Esophagus (tissue), 2 donors: ENCODE results near the gene RBM33. TPM values are rescaled to one million over a fixed set of nuclear protein-coding genes. Genes with fewer than 3 reads are reported as not detected.
"Not testable (repeated sequence)": the region's sequence is repeated elsewhere in the genome, so short reads cannot be mapped to it uniquely, and the experiment has no call there.

Source experiments
- H3K27ac ChIP-seq, 2 donors: one replicate each; pipeline ENCODE4 v1.5.1; 2013; ENCODE audit warnings: low read depth in 2 of 2, mild to moderate bottlenecking in 2 of 2, inconsistent platforms in 1 of 2, low read length in 1 of 2, moderate library complexity in 1 of 2
- H3K27me3 ChIP-seq, 2 donors: one replicate each; pipeline ENCODE4 v1.6.1; 2013; ENCODE audit warnings: low read length in 2 of 2, control low read depth in 1 of 2, mild to moderate bottlenecking in 1 of 2; ENCODE audit not compliant: insufficient read depth in 2 of 2, control insufficient read depth in 1 of 2
- H3K36me3 ChIP-seq, 2 donors: one replicate each; pipeline ENCODE4 v1.6.1; 2013; ENCODE audit warnings: low read length in 1 of 2; ENCODE audit not compliant: control insufficient read depth in 2 of 2, insufficient read depth in 2 of 2
- H3K4me1 ChIP-seq, 2 donors: one replicate each; pipeline ENCODE4 v1.6.1; 2013; ENCODE audit warnings: low read length in 1 of 2; ENCODE audit not compliant: control insufficient read depth in 2 of 2, insufficient read depth in 2 of 2
- H3K4me3 ChIP-seq, 2 donors: one replicate each; pipeline ENCODE4 v1.5.1; 2013; ENCODE audit warnings: low read length in 2 of 2, mild to moderate bottlenecking in 2 of 2, low read depth in 1 of 2, moderate library complexity in 1 of 2
- H3K9me3 ChIP-seq, 2 donors: one replicate each; pipeline ENCODE4 v1.6.1; 2013; ENCODE audit warnings: mild to moderate bottlenecking in 2 of 2, low read depth in 1 of 2, low read length in 1 of 2, moderate library complexity in 1 of 2; ENCODE audit not compliant: control insufficient read depth in 2 of 2, insufficient read depth in 1 of 2
- WGBS, 2 donors: extraction: QIAGEN DNeasy Blood & Tissue Kit; methylation state at CpG; one replicate each; pipeline ENCODE4 v1.1.7; 2013; 5-methylcytosine and 5-hydroxymethylcytosine counted together
- polyA plus RNA-seq, 2 donors: library from polyadenylated mRNA; stranded (reverse); fragments of 200-250 nt; gene quantifications; one replicate each; pipeline ENCODE4 v1.2.3, GENCODE V29; 2013
- donor health status: healthy with polysubstance abuse.
- donor health status: Bipolar disorder and iron deficiency.

Gene RBM33
- polyA plus RNA-seq, 2 donors = 11.6 to 25.6 TPM

GRCh38 chr7:155684543-155684942, 40.1 kb downstream of the RBM33 start:
- H3K27me3 ChIP-seq = no peaks in the 10 kb centered on the region
- peaks cover 0 to 2% of the 10 kb centered on the region in 2 donors for H3K4me1 ChIP-seq
- H3K27ac ChIP-seq = no peak overlapping the region
- WGBS, 2 donors = 72 to 75% methylated on average over 5 of the region's 5 CpGs
- no peaks in the 10 kb centered on the region for H3K9me3 ChIP-seq
- no peak overlapping the region for H3K4me3 ChIP-seq
- peaks cover 7 to 10% of the 10 kb centered on the region in 2 donors for H3K36me3 ChIP-seq

GRCh38 chr7:155685070-155685790, 40.8 kb downstream of the RBM33 start:
- WGBS, 2 donors = 85 to 88% methylated on average over 12 of the region's 12 CpGs
- H3K27ac ChIP-seq = no peak overlapping the region
- no peaks in the 10 kb centered on the region for H3K9me3 ChIP-seq
- no peaks in the 10 kb centered on the region for H3K27me3 ChIP-seq
- peaks cover 0 to 2% of the 10 kb centered on the region in 2 donors for H3K4me1 ChIP-seq
- peaks cover 7 to 10% of the 10 kb centered on the region in 2 donors for H3K36me3 ChIP-seq
- no peak overlapping the region for H3K4me3 ChIP-seq

GRCh38 chr7:155685791-155686160, 41.3 kb downstream of the RBM33 start:
- Histone ChIP-seq H3K4me1 (peaks cover 0 to 2% of the 10 kb centered on the region in 2 donors), H3K4me3 (no peak overlapping the region), H3K9me3 (no peaks in the 10 kb centered on the region), H3K27me3 (no peaks in the 10 kb centered on the region), H3K27ac (no peak overlapping the region), H3K36me3 (peaks cover 5 to 7% of the 10 kb centered on the region in 2 donors)
- 95 to 98% methylated on average over 2 of the region's 2 CpGs for WGBS, 2 donors

- not testable (repeated sequence) for H3K36me3 ChIP-seq, H3K27me3 ChIP-seq, H3K4me1 ChIP-seq, H3K27ac ChIP-seq, H3K9me3 ChIP-seq, H3K4me3 ChIP-seq
- 60 to 76% methylated on average over 2 of the region's 2 CpGs for WGBS, 2 donors
These were observed 42.3 kb downstream of the RBM33 start for GRCh38 chr7:155686620-155687324.

GRCh38 chr7:155688237-155688636, 43.8 kb downstream of the RBM33 start:
- H3K4me1 ChIP-seq, H3K4me3 ChIP-seq, H3K36me3 ChIP-seq, H3K27me3 ChIP-seq, H3K9me3 ChIP-seq, H3K27ac ChIP-seq: not testable (repeated sequence)
- WGBS, 2 donors = 77 to 95% methylated on average over 1 to 2 of the region's 2 CpGs

GRCh38 chr7:155690655-155691054, 46.2 kb downstream of the RBM33 start:
- H3K27me3 ChIP-seq, H3K4me3 ChIP-seq, H3K36me3 ChIP-seq, H3K27ac ChIP-seq, H3K9me3 ChIP-seq, H3K4me1 ChIP-seq: not testable (repeated sequence)
- 91 to 93% methylated on average over 3 of the region's 3 CpGs for WGBS, 2 donors

GRCh38 chr7:155692317-155692716, 47.9 kb downstream of the RBM33 start:
- Histone ChIP-seq H3K27ac (no peak overlapping the region), H3K9me3 (no peaks in the 10 kb centered on the region), H3K36me3 (no peaks in the 10 kb centered on the region), H3K27me3 (no peaks in the 10 kb centered on the region), H3K4me1 (no peaks in the 10 kb centered on the region), H3K4me3 (no peak overlapping the region)
- 72 to 78% methylated on average over 5 of the region's 5 CpGs for WGBS, 2 donors

GRCh38 chr7:155693826-155694225, 49.4 kb downstream of the RBM33 start:
- H3K27ac ChIP-seq = no peak overlapping the region
- H3K4me1 ChIP-seq = no peaks in the 10 kb centered on the region
- no peaks in the 10 kb centered on the region for H3K36me3 ChIP-seq
- no peak overlapping the region for H3K4me3 ChIP-seq
- 91% methylated on average over 5 of the region's 5 CpGs for WGBS, 2 donors
- H3K27me3 ChIP-seq = no peaks in the 10 kb centered on the region
- H3K9me3 ChIP-seq = no peaks in the 10 kb centered on the region

- Histone ChIP-seq H3K36me3 (no peaks in the 10 kb centered on the region), H3K4me3 (no peak overlapping the region), H3K9me3 (no peaks in the 10 kb centered on the region), H3K27me3 (no peaks in the 10 kb centered on the region), H3K4me1 (no peaks in the 10 kb centered on the region), H3K27ac (no peak overlapping the region)
- 80 to 82% methylated on average over 5 of the region's 5 CpGs for WGBS, 2 donors
These were observed 50.4 kb downstream of the RBM33 start for GRCh38 chr7:155694851-155695250.

GRCh38 chr7:155696747-155697146, 52.3 kb downstream of the RBM33 start:
- Histone ChIP-seq H3K27ac (no peak overlapping the region), H3K4me1 (no peaks in the 10 kb centered on the region), H3K27me3 (no peaks in the 10 kb centered on the region), H3K9me3 (no peaks in the 10 kb centered on the region), H3K36me3 (peaks cover 0 to 3% of the 10 kb centered on the region in 2 donors), H3K4me3 (no peak overlapping the region)
- WGBS, 2 donors = 85 to 88% methylated on average over 5 of the region's 5 CpGs
